VCaP (cell line): ENCODE results near the gene CHRM5.

Experiments
- H3K27ac ChIP-seq: fragments of 450-650 bp; 2 replicates; pipeline ENCODE4 v1.5.1; 2017
- TF ChIP-seq, protein P1 (sequence below): fragments of 450-650 bp; conservative IDR thresholded peaks from 2 replicates; pipeline ENCODE4 v1.5.1; 2017; ENCODE audit warnings: mild to moderate bottlenecking, moderate library complexity

Gene CHRM5

DNA sequence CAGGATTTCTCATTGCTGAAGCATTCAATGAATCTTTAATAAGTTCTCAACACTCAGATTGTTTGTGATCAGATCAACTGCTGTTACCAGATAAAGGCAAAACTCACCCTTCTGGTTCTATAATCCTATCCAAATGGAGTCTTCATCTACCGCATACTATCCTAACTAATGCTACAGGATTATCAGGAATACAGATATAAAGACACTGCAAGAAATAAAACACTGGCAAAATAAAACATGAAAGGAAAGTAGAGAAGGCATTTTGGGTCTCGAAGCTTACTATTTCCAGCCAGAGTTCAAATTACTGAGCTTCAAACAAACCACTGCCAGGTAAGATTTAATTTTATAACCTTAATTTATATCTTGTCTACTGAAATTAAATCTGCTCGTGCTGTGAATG lies 524 bp downstream of the CHRM5 start:
- H3K27ac ChIP-seq, result peak overlapping the region; percentile 47
- TF ChIP-seq, protein P1, sequence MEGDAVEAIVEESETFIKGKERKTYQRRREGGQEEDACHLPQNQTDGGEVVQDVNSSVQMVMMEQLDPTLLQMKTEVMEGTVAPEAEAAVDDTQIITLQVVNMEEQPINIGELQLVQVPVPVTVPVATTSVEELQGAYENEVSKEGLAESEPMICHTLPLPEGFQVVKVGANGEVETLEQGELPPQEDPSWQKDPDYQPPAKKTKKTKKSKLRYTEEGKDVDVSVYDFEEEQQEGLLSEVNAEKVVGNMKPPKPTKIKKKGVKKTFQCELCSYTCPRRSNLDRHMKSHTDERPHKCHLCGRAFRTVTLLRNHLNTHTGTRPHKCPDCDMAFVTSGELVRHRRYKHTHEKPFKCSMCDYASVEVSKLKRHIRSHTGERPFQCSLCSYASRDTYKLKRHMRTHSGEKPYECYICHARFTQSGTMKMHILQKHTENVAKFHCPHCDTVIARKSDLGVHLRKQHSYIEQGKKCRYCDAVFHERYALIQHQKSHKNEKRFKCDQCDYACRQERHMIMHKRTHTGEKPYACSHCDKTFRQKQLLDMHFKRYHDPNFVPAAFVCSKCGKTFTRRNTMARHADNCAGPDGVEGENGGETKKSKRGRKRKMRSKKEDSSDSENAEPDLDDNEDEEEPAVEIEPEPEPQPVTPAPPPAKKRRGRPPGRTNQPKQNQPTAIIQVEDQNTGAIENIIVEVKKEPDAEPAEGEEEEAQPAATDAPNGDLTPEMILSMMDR, result no peak

DNA sequence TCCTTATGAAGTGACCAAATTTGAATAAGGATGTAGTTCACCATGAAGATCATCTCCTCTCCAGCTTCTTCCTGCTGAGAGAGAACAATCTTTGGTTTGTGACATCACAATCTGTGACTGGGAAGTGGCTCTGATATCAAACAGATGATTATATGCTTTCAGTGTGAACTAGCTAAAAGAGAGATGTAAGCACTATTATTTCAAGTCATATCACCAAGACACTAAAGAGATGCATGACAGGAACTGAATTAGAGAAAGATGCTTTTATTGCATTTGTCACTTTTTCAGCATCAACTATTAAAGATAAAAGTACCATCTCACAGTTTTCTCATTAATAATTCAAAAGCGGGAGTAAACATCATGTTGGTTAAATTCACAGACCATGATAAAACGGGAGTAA lies 3.5 kb downstream of the CHRM5 start:
- TF ChIP-seq, protein P1, result no peak
- no peak overlapping the region for H3K27ac ChIP-seq

DNA sequence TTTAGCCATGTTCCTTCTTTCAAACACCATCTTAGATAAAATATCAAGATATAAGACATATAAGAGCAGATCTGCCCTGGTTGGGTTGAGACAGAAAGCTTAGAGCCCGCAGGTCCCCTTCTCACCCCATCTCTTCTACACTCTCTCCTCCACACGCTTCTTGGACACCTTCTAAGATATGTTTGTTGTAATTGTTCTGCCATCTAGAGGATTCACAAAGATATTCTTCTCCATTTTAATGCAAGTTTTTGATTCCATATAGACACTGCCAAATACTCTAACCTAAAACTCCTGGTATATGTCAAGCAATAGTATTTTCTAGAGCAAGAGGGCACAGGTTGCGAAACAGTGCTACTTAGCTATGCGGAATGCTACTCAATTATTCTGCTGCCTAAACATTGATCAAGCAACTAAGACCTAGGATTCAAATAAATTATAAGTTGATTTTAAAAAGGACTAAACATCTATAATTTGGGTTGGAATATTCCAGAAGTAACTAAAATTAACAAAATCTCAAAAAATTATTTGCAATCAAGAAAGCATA lies 6.8 kb downstream of the CHRM5 start:
- TF ChIP-seq, protein P1, result peak; percentile 40
- H3K27ac ChIP-seq, result no peak overlapping the region

DNA sequence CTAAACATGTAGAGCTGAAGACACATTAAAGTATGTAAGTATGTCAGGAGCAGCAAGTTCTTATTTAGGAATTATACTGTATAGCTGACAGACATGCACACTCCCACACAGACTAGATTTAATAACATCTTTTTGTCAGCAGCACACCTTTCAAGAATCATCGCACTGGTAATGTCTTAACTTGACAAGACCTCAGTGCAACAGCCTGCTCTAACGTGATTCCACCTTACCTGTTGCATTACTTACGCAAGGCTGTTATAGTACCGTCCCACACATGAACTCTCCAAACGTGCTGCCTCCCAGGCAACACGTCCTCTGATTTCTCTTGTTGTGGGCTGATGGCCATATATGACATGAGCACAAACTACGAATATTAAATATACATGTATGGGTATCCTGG lies 11.9 kb downstream of the CHRM5 start:
- TF ChIP-seq, protein P1, result no peak
- no peak overlapping the region for H3K27ac ChIP-seq

DNA sequence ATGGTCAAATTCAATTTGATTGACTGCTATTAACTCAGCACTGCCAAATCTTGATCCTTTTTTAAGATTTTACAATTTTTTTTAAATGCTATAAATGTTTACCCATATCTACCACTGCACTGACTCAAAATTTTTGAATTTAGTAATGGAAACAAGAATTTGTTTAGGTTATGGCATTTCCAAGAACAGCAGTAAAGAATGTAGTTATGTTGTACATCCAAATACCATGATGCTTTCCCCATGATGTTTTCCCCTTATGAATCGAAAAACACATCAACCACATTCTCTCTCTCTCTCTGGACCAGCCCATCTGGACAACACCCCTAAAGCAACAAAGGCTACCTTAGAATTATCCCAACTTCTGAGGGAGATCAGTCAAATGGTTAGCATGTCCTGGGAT lies 14.2 kb downstream of the CHRM5 start:
- TF ChIP-seq, protein P1, result no peak
- no peak overlapping the region for H3K27ac ChIP-seq

DNA sequence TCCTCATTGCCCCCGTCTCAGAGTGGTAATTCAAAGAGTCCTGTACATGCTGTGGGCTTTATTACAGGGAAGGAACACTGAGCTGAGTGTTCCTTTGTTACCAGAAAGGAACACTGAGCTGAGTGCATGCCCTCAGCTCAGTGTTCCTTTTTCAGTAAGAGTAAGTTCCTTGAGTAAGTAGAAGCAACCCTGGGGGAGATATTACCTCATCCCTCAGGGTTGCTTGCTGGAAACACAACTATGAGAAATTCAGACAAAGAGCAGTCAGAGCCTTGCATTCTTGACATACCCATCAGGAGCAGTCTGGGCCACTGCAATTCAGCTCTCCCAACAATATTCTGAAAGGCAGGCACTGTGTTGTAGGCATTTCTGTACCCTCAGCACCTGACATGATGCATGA lies 17.0 kb downstream of the CHRM5 start:
- TF ChIP-seq, protein P1, result no peak
- no peak overlapping the region for H3K27ac ChIP-seq

DNA sequence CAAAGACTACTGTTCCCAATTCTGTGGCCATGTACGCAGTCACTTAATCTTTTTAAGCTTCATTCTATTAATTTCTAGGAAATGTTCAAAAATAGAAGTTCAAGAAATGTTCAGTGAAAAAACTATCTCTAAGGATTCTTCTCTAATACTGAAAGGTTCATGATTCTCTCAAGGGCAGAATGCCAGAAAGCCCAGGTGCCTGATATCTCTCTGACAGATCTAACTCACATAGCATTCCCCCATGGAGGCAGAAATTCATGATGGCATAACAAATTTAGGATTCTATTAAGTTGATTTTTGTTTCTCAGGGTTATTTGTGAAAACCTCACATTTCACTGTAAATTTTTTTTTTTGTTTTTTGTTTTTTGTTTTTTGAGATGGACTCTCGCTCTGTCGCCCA lies 17.5 kb downstream of the CHRM5 start:
- H3K27ac ChIP-seq, result no peak overlapping the region
- TF ChIP-seq, protein P1, result no peak

DNA sequence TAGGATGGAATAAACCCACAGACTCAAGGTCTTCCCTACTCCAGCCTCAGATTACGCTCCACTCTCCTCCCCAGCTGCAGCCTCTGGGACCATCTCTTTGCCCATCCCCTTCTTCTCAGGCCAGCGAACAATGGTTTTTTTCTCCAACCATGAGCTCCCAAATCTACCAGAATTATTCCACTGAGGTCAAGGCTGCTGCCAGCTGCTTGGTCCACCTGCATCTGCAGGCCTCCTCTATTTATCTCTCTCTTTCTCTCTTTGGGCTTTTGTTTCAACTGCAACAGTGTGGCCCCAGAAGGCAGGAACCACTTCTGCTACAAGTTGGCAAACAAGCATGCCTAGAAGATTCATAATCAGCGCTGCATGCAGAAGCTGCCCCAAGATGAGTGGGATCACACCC lies 19.1 kb downstream of the CHRM5 start:
- TF ChIP-seq, protein P1, result no peak
- no peak overlapping the region for H3K27ac ChIP-seq
